GM18526 (cell line): ENCODE results near the gene GDF15.

Experiments
- POLR2A ChIP-seq: IDR thresholded peaks from 3 replicates; pipeline ENCODE4 v1.6.1; 2011; ENCODE audit not compliant: insufficient read length; ENCODE audit errors: extremely low read depth

GDF15 gene

GRCh38 chr19:18353378-18354005 is 32.5 kb upstream of the GDF15 start:
- TF ChIP-seq POLR2A: no peak

GRCh38 chr19:18357041-18357440 is 28.9 kb upstream of the GDF15 start:
- no peak for TF ChIP-seq POLR2A

- TF ChIP-seq POLR2A: no peak
Observed at GRCh38 chr19:18361646-18362045, 24.3 kb upstream of the GDF15 start.

- no peak for TF ChIP-seq POLR2A
Observed at GRCh38 chr19:18362934-18363542, 22.9 kb upstream of the GDF15 start.

- TF ChIP-seq POLR2A: no peak
Observed at GRCh38 chr19:18363787-18364186, 22.2 kb upstream of the GDF15 start.

GRCh38 chr19:18364826-18365528 is 21.0 kb upstream of the GDF15 start:
- no peak for TF ChIP-seq POLR2A

- TF ChIP-seq POLR2A: no peak
Observed at GRCh38 chr19:18366021-18366435, 19.9 kb upstream of the GDF15 start.

GRCh38 chr19:18368504-18369222 is 17.3 kb upstream of the GDF15 start:
- TF ChIP-seq POLR2A: no peak

- TF ChIP-seq POLR2A: no peak
Observed at GRCh38 chr19:18373407-18373891, 12.5 kb upstream of the GDF15 start.

- TF ChIP-seq POLR2A: peak; percentile 48
Observed at GRCh38 chr19:18373892-18374629, 11.9 kb upstream of the GDF15 start.

- no peak for TF ChIP-seq POLR2A
Observed at GRCh38 chr19:18377026-18377425, 8.9 kb upstream of the GDF15 start.

- TF ChIP-seq POLR2A: no peak
Observed at GRCh38 chr19:18379803-18380747, 5.9 kb upstream of the GDF15 start.

- no peak for TF ChIP-seq POLR2A
Observed at GRCh38 chr19:18380843-18381242, 5.1 kb upstream of the GDF15 start.

GRCh38 chr19:18384775-18385174 is 1.2 kb upstream of the GDF15 start:
- TF ChIP-seq POLR2A: no peak
